ENCODE results near the gene PTMS. TPM values are rescaled to one million over a fixed set of nuclear protein-coding genes. Genes with fewer than 3 reads are reported as not detected.
"Not testable (repeated sequence)": the region's sequence is repeated elsewhere in the genome, so short reads cannot be mapped to it uniquely, and the experiment has no call there.

Gene PTMS
- total and polyA plus RNA-seq, 12 donors: 27.0 to 1,405 (median 150) TPM

GRCh38 chr12:6730169-6730568, 36.0 kb upstream of the PTMS start:
- Histone ChIP-seq H3K9me3 (replicated peaks in 1 of 3) (no peaks in the 10 kb centered on the region), H3K27me3 (no peaks in the 10 kb centered on the region), H3K27ac (no peak overlapping the region), H3K4me3 (no peak overlapping the region), H3K4me1 (replicated peaks in 1 of 2) (peaks cover 4 to 10% of the 10 kb centered on the region in 2 donors), H3K36me3 (replicated peaks in 1 of 2) (peaks cover 0 to 46% of the 10 kb centered on the region in 2 donors)
- DNase-seq: no peak
- intact Hi-C loops (cut with DNase I): loop anchor here in 1 of 2 donors (5.0 kb wide), 1 partner anchor 92 kb away; the partner anchor contains the start of gene GPR162
- TF ChIP-seq CTCF (IDR thresholded peaks at IDR 0.05): no peak
- TF ChIP-seq POLR2A (IDR thresholded peaks at IDR 0.05): no peak
- WGBS, 4 donors: 86 to 97% (median 94%) methylated on average over 6 to 8 of the region's 8 CpGs

DNA sequence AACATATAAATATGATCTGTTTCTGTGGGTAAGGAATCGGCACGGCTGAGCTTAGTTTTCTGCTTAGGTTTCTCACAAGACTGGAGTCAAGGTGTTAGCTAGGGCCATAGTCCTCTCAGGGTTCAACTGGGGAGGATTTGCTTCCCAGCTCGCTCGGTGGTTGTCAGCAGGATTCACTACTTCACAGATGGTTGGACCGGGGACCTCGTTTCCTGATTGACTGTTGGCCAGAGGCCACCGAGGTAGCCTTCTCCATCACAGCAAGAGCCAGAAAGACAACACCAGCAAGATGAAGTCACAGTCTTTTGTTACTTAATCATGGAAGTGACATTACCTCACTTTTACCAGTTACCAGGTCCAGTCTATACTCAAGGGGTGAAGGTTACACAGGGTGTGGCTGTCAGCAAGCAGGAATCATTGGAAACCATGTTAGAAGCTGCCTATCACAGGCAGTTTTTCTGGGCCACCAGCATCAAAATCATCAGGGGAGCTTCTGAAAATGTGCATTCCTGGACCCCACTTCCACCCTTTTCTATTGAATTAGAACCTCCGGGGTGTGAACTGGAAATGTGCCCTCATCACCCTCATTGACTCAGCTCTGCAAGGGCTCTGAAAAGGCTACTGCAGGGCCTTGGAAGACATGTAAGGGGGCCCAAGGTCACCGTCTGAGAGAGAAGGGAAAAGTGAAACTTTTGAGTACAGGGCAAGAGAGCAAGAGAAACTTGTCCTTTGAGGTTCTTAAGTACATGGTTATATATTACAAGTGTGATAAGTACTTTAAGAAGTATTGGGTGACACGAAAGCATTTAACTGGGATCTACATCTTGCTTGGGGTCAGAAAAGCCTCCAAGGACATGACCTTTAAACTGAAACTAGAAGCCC, 31.4 kb upstream of the PTMS start:
- peak overlapping the region in 1 of 5 donors; percentile 54 for H3K27ac ChIP-seq
- DNase-seq: peak in 2 of 7 donors; percentile 12 to 31
- intact Hi-C loops (cut with DNase I): loop anchor here in 1 of 2 donors (5.0 kb wide), 2 partner anchors 43 to 88 kb away; partner anchors contain the start of gene GPR162
- peaks cover 14 to 17% of the 10 kb centered on the region in 2 donors for H3K4me1 ChIP-seq (replicated peaks in 1 of 2)
- no peaks in the 10 kb centered on the region for H3K9me3 ChIP-seq (replicated peaks in 1 of 3)
- no peaks in the 10 kb centered on the region for H3K27me3 ChIP-seq
- H3K4me3 ChIP-seq: no peak overlapping the region
- peaks cover 0 to 23% of the 10 kb centered on the region in 2 donors for H3K36me3 ChIP-seq (replicated peaks in 1 of 2)
- no peak for TF ChIP-seq POLR2A (IDR thresholded peaks at IDR 0.05)
- no peak for TF ChIP-seq CTCF (IDR thresholded peaks at IDR 0.05)
- WGBS, 4 donors: 64 to 79% (median 71%) methylated on average over 10 of the region's 10 CpGs

- TF ChIP-seq CTCF (IDR thresholded peaks at IDR 0.05): peak; percentile 51 to 77 (median 74)
- no peak for TF ChIP-seq POLR2A (IDR thresholded peaks at IDR 0.05)
- intact Hi-C loops (cut with DNase I): loop anchor here in 1 of 2 donors (5.0 kb wide), 1 partner anchor 42 kb away; no protein-coding TSS in a partner anchor
- peaks cover 14 to 17% of the 10 kb centered on the region in 2 donors for H3K4me1 ChIP-seq (replicated peaks in 1 of 2)
- no peak overlapping the region for H3K4me3 ChIP-seq
- no peaks in the 10 kb centered on the region for H3K27me3 ChIP-seq
- 26 to 39% (median 31%) methylated on average over 8 of the region's 8 CpGs for WGBS, 4 donors
- H3K27ac ChIP-seq: peak overlapping the region in 1 of 5 donors; percentile 54
- H3K36me3 ChIP-seq (replicated peaks in 1 of 2): peaks cover 0 to 14% of the 10 kb centered on the region in 2 donors
- DNase-seq: peak; percentile 66 to 89 (median 79)
- H3K9me3 ChIP-seq (replicated peaks in 1 of 3): no peaks in the 10 kb centered on the region
Observed at GRCh38 chr12:6735448-6736191, 30.5 kb upstream of the PTMS start.

- Histone ChIP-seq H3K27me3 (no peaks in the 10 kb centered on the region), H3K4me3 (no peak overlapping the region), H3K27ac (no peak overlapping the region), H3K9me3 (replicated peaks in 1 of 3) (no peaks in the 10 kb centered on the region), H3K4me1 (replicated peaks in 1 of 2) (peaks cover 14 to 17% of the 10 kb centered on the region in 2 donors), H3K36me3 (replicated peaks in 1 of 2) (peaks cover 0 to 3% of the 10 kb centered on the region in 2 donors)
- intact Hi-C loops (cut with DNase I): loop anchor here in 1 of 2 donors (5.0 kb wide), 1 partner anchor 41 kb away; no protein-coding TSS in a partner anchor
- TF ChIP-seq POLR2A (IDR thresholded peaks at IDR 0.05): no peak
- TF ChIP-seq CTCF (IDR thresholded peaks at IDR 0.05): no peak
- DNase-seq: no peak
- WGBS, 4 donors: 94 to 97% (median 94%) methylated on average over 5 of the region's 5 CpGs
Observed at GRCh38 chr12:6736754-6737153, 29.4 kb upstream of the PTMS start.

DNA sequence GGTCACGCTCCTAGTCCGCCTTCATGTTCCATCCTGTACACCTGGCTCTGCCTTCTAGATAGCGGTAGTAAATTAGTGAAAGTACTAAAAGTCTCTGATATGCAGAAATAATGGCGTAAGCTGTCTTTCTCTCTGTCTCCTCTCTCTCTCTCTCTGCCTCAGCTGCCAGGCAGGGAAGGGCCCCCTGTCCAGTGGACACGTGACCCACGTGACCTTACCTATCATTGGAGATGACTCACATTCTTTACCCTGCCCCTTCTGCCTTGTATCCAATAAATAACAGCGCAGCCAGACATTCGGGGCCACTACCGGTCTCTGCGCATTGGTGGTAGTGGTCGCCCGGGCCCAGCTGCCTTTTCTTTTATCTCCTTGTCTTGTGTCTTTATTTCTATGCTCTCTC, 24.1 kb upstream of the PTMS start:
- H3K9me3 ChIP-seq (replicated peaks in 1 of 3); H3K27me3 ChIP-seq; H3K4me3 ChIP-seq; H3K27ac ChIP-seq; DNase-seq; H3K4me1 ChIP-seq (replicated peaks in 1 of 2): not testable (repeated sequence)
- whole genome bisulfite sequencing, 4 donors: 41 to 55% (median 49%) methylated on average over 8 to 12 of the region's 12 CpGs
- peaks cover 0 to 10% of the 10 kb centered on the region in 2 donors for H3K36me3 ChIP-seq (replicated peaks in 1 of 2)
- intact Hi-C loops (cut with DNase I): loop anchor here in 1 of 2 donors (10.0 kb wide), 1 partner anchor 83 kb away; the partner anchor contains the start of genes GPR162 and P3H3

All from adrenal gland (tissue), 12 donors.